ENCODE results near the gene HIVEP3.

- TF ChIP-seq CTCF (conservative IDR thresholded peaks at IDR 0.05) (no peak), EZH2 (IDR thresholded peaks at IDR 0.05; ENCODE audit: low read depth) (no peak)
Measured at GRCh38 chr1:41566274-41566885, 352.3 kb downstream of the HIVEP3 start.
